Uterus (tissue), 2 donors: ENCODE data around the gene TTLL10.

Experiments
- CTCF ChIP-seq, 4 experiments: fragments of 200-600 bp in 2 of 4; fragments of 450-650 bp in 2 of 4; sonication (generic) in 2 of 4; IDR thresholded peaks; one replicate each; pipeline ENCODE4 v1.5.1; 2016 to 2019; ENCODE audit warnings: antibody characterized with exemption in 4 of 4, mild to moderate bottlenecking in 2 of 4, moderate library complexity in 1 of 4
- POLR2A ChIP-seq, 2 donors: fragments of 450-650 bp; IDR thresholded peaks; one replicate each; pipeline ENCODE4 v1.6.1; 2016; ENCODE audit warnings: antibody characterized with exemption in 2 of 2, mild to moderate bottlenecking in 1 of 2, moderate library complexity in 1 of 2

DNA sequence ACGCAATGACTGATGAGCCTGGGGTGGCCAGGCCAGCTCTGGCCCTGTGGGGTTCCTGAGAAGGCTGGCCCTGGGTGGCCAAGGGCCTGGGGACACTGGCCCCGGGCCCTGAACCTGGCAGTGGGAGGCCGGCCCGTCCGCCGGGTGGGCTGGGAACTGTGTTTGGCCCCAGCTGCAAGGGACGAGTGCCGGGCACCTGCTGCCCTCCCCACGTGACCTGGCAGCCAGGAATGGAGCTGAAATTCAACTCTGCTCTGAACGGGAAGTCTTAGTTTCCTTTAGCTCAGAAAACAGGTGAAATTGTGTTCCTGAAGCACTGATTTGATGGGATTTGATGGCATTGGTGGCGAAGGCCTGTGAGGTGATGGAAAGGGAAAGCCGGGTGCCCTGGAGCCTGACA is 8.2 kb upstream of the TTLL10 start:
- TF ChIP-seq CTCF (IDR thresholded peaks at IDR 0.05) (no peak), POLR2A (IDR thresholded peaks at IDR 0.05) (no peak)
